MM.1S (cell line): ENCODE data around the gene FOXN1.

Experiments
- DNase-seq: peaks from one replicate; pipeline ENCODE4 v3.0.0-alpha.2; 2015
- H2AFZ ChIP-seq: fragments of 300-600 bp; sonication (generic); 2 replicates; pipeline ENCODE4 v1.6.0; 2016; ENCODE audit warnings: antibody characterized with exemption, low read length
- H3F3A ChIP-seq: fragments of 300-600 bp; sonication (generic); 2 replicates; pipeline ENCODE4 v1.6.1; 2016; ENCODE audit warnings: mild to moderate bottlenecking, antibody characterized with exemption, low read length, moderate library complexity, mixed read lengths; ENCODE audit not compliant: insufficient read depth
- H3K27ac ChIP-seq: fragments of 300-600 bp; sonication (generic); 2 replicates; pipeline ENCODE4 v1.5.1; 2016; ENCODE audit warnings: mild to moderate bottlenecking, low read length
- H3K27me3 ChIP-seq: fragments of 300-600 bp; sonication (generic); replicated peaks from 2 replicates; pipeline ENCODE4 v1.6.0; 2016; ENCODE audit warnings: low read length; ENCODE audit not compliant: insufficient read depth
- H3K36me3 ChIP-seq: fragments of 300-600 bp; sonication (generic); replicated peaks from 2 replicates; pipeline ENCODE4 v1.6.1; 2016; ENCODE audit warnings: mild to moderate bottlenecking, low read length, mixed read lengths; ENCODE audit not compliant: insufficient read depth
- H3K4me1 ChIP-seq: fragments of 300-600 bp; sonication (generic); 2 replicates; pipeline ENCODE4 v1.6.1; 2016; ENCODE audit warnings: low read length, mixed read lengths
- H3K4me2 ChIP-seq: fragments of 300-600 bp; sonication (generic); 2 replicates; pipeline ENCODE4 v1.6.0; 2016; ENCODE audit warnings: low read depth, low read length
- H3K4me3 ChIP-seq: fragments of 300-600 bp; sonication (generic); 2 replicates; pipeline ENCODE4 v1.5.1; 2016; ENCODE audit warnings: low read length, mixed read lengths
- H3K79me2 ChIP-seq: fragments of 300-600 bp; sonication (generic); 2 replicates; pipeline ENCODE4 v1.6.1; 2016; ENCODE audit warnings: mixed run types, low read length, mixed read lengths
- H3K9ac ChIP-seq: fragments of 300-600 bp; sonication (generic); 2 replicates; pipeline ENCODE4 v1.6.1; 2016; ENCODE audit warnings: low read length, mixed read lengths
- H3K9me2 ChIP-seq: fragments of 300-600 bp; sonication (generic); replicated peaks from 2 replicates; pipeline ENCODE4 v1.6.1; 2016; ENCODE audit warnings: mild to moderate bottlenecking, low read length, mixed read lengths; ENCODE audit not compliant: insufficient read depth
- H3K9me3 ChIP-seq: fragments of 300-600 bp; sonication (generic); replicated peaks from 2 replicates; pipeline ENCODE4 v1.6.1; 2016; ENCODE audit warnings: mild to moderate bottlenecking, low read length, mixed read lengths; ENCODE audit not compliant: insufficient read depth
- H4K20me1 ChIP-seq: fragments of 300-600 bp; sonication (generic); 2 replicates; pipeline ENCODE4 v1.6.1; 2016; ENCODE audit warnings: mild to moderate bottlenecking, low read length, moderate library complexity, mixed read lengths; ENCODE audit not compliant: insufficient read depth
- EZH2 ChIP-seq: fragments of 300-600 bp; sonication (generic); optimal IDR thresholded peaks from 2 replicates; pipeline ENCODE3; 2017; ENCODE audit warnings: low read depth, mild to moderate bottlenecking, antibody characterized with exemption, low read length, mixed read lengths
- EZH2phosphoT487 ChIP-seq: fragments of 300-600 bp; sonication (generic); IDR thresholded peaks from 2 replicates; pipeline ENCODE4 v1.6.1; 2018; ENCODE audit warnings: antibody characterized with exemption, low read length
- TF ChIP-seq, protein P1 (sequence below): fragments of 300-600 bp; sonication (generic); IDR thresholded peaks from 2 replicates; pipeline ENCODE4 v1.5.1; 2016; ENCODE audit warnings: antibody characterized with exemption, low read length, mixed read lengths

Gene FOXN1

DNA sequence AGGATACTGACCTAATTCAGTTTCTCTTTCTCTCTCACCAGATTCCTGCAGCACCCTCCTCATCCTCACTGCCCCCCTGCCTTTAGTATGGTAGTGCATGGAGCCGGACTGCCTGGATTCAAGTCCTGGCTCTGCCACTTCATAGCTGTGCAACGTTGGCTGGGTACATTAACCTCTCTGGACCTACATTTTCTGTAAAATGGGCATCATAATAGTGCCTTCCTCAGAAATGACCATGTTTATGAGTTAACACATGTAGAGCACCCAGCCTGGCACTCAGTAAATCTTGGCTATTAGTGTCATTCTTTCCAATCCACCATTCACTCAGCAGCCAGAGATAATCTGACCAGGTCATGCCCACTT is 39.0 kb downstream of the FOXN1 start:
- no peaks in the 10 kb centered on the region for H3K4me1 ChIP-seq
- H3K27ac ChIP-seq = no peak overlapping the region
- H3K4me2 ChIP-seq = no peak overlapping the region
- H2AFZ ChIP-seq = no peak overlapping the region
- no peak overlapping the region for H3K4me3 ChIP-seq
- DNase-seq = no peak
- no peaks in the 10 kb centered on the region for H4K20me1 ChIP-seq
- peaks cover 17% of the 10 kb centered on the region for H3K27me3 ChIP-seq
- no peaks in the 10 kb centered on the region for H3K9me2 ChIP-seq
- H3K36me3 ChIP-seq = no peaks in the 10 kb centered on the region
- TF ChIP-seq, protein P1, sequence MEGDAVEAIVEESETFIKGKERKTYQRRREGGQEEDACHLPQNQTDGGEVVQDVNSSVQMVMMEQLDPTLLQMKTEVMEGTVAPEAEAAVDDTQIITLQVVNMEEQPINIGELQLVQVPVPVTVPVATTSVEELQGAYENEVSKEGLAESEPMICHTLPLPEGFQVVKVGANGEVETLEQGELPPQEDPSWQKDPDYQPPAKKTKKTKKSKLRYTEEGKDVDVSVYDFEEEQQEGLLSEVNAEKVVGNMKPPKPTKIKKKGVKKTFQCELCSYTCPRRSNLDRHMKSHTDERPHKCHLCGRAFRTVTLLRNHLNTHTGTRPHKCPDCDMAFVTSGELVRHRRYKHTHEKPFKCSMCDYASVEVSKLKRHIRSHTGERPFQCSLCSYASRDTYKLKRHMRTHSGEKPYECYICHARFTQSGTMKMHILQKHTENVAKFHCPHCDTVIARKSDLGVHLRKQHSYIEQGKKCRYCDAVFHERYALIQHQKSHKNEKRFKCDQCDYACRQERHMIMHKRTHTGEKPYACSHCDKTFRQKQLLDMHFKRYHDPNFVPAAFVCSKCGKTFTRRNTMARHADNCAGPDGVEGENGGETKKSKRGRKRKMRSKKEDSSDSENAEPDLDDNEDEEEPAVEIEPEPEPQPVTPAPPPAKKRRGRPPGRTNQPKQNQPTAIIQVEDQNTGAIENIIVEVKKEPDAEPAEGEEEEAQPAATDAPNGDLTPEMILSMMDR = no peak
- TF ChIP-seq EZH2 (no peak), EZH2phosphoT487 (no peak)
- H3F3A ChIP-seq = no peaks in the 10 kb centered on the region
- no peaks in the 10 kb centered on the region for H3K79me2 ChIP-seq
- H3K9ac ChIP-seq = no peak overlapping the region
- H3K9me3 ChIP-seq = no peaks in the 10 kb centered on the region

DNA sequence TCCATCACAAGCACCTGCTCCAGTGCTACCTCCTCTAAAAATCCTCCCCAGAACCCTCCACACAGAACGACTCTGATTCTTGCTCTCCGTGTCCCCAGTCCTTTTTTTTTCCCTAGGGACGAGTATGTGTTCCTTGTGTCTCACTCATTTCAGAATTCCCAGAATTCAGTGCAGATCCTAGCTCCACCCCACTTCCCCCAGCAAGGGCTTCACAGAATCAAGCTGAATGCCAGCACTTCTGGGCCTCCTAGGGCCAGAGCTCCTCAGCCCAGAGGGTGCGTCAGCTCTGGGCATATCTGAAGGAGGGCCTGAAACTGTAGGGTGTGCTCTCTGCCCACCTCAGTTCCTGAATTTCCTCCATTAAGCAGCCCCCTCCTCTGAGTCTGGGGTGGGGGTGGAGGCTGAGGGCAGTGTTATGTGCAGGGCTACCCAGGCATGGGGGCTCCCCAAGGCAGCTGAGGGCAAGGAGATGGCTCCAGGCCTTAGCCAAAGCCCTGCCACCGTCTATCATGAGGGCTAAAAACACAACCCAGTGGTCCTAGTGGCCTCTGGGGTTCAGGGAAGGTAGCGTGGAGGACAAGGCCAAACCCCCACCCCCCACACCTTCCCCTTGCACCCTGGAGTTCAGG is 39.8 kb downstream of the FOXN1 start:
- no peak overlapping the region for H3K4me2 ChIP-seq
- no peaks in the 10 kb centered on the region for H3K9me3 ChIP-seq
- TF ChIP-seq, protein P1 = no peak
- TF ChIP-seq EZH2phosphoT487 (no peak), EZH2 (no peak)
- H3K79me2 ChIP-seq = no peaks in the 10 kb centered on the region
- H3K4me1 ChIP-seq = no peaks in the 10 kb centered on the region
- H3K4me3 ChIP-seq = no peak overlapping the region
- no peaks in the 10 kb centered on the region for H3K9me2 ChIP-seq
- no peak overlapping the region for H3K27ac ChIP-seq
- no peaks in the 10 kb centered on the region for H3K36me3 ChIP-seq
- H3K27me3 ChIP-seq = peaks cover 15% of the 10 kb centered on the region
- H3F3A ChIP-seq = no peaks in the 10 kb centered on the region
- DNase-seq = no peak
- H4K20me1 ChIP-seq = no peaks in the 10 kb centered on the region
- no peak overlapping the region for H3K9ac ChIP-seq
- H2AFZ ChIP-seq = no peak overlapping the region

DNA sequence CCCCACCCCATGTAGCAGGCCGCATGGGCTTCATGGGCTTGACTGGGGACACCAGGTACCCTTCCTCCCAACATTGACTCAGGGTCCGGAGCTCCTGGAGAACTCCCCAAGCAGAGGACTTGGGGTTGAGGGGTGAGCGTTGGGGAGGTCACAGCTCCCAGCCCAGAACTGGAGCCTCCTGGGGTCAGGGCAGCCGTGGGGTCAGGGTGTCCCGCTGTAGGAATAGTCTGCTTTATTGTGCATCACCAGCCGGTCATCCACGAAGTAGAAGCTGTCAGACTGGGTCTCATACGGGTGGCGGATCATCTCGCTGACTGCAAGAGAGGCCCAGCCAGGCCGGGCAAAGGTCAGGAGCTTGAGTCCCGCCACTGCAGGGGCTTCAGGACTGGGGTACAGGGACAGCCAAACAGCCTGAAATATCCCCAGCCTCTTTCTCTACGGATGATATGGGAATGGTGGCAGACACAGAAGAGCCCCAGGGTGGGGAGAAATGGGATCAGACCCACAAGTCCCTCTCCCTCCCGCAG is 41.0 kb downstream of the FOXN1 start:
- Histone ChIP-seq H3K79me2 (no peaks in the 10 kb centered on the region), H3K9ac (no peak overlapping the region), H3K9me2 (no peaks in the 10 kb centered on the region), H3K36me3 (no peaks in the 10 kb centered on the region), H3K27me3 (peaks cover 11% of the 10 kb centered on the region; the same call in 1 of the 2 replicates), H4K20me1 (no peaks in the 10 kb centered on the region), H3K4me2 (no peak overlapping the region), H3K4me1 (0 out of 2 replicates have a peak, but pooled peaks cover 3% of the 10 kb centered on the region), H3K27ac (no peak overlapping the region), H3K9me3 (no peaks in the 10 kb centered on the region), H3K4me3 (no peak overlapping the region), H2AFZ (no peak overlapping the region), H3F3A (no peaks in the 10 kb centered on the region)
- no peak for DNase-seq
- TF ChIP-seq, protein P1 = no peak
- TF ChIP-seq EZH2phosphoT487 = no peak
- TF ChIP-seq EZH2 = no peak
